HG02938 (cell line): ENCODE data around the gene VAX1.
"Not testable (repeated sequence)": the region's sequence is repeated elsewhere in the genome, so short reads cannot be mapped to it uniquely, and the experiment has no call there.

Experiments
- ATAC-seq: cut with Tn5 transposase; IDR thresholded peaks from one replicate; pipeline ENCODE4 v1.9.1; 2021; ENCODE audit warnings: mild to moderate bottlenecking, moderate library complexity; ENCODE audit not compliant: unreplicated experiment

VAX1 gene

GRCh38 chr10:117084421-117085246 lies 53.4 kb downstream of the VAX1 start:
- not testable (repeated sequence) for ATAC-seq
